ACC112 (cell line): ENCODE measurements around the gene NSMF.
"Not testable (repeated sequence)": the region's sequence is repeated elsewhere in the genome, so short reads cannot be mapped to it uniquely, and the experiment has no call there.

ENCODE experiments used
- H2AFZ ChIP-seq: fragments of 200-600 bp; sonication (generic); one replicate; pipeline ENCODE4 v1.6.0; 2017; ENCODE audit warnings: antibody characterized with exemption, low read length; ENCODE audit not compliant: unreplicated experiment
- H3K27ac ChIP-seq: fragments of 200-600 bp; sonication (generic); 2 replicates; pipeline ENCODE4 v1.5.1; 2014; ENCODE audit warnings: low read depth, mild to moderate bottlenecking, antibody characterized with exemption, low read length, moderate library complexity
- H3K27me3 ChIP-seq: fragments of 200-600 bp; sonication (generic); 2 replicates; pipeline ENCODE4 v1.6.1; 2014; ENCODE audit warnings: mild to moderate bottlenecking, antibody characterized with exemption, low read length, moderate library complexity, mixed read lengths; ENCODE audit not compliant: insufficient read depth
- H3K36me3 ChIP-seq: fragments of 200-600 bp; sonication (generic); 2 replicates; pipeline ENCODE4 v1.6.1; 2016; ENCODE audit warnings: mild to moderate bottlenecking, antibody characterized with exemption, low read length, moderate library complexity, mixed read lengths; ENCODE audit not compliant: insufficient read depth
- H3K4me1 ChIP-seq: fragments of 200-600 bp; sonication (generic); one replicate; pipeline ENCODE4 v1.6.1; 2016; ENCODE audit warnings: low read length, mixed read lengths; ENCODE audit not compliant: insufficient read depth, unreplicated experiment, control insufficient read depth
- H3K4me3 ChIP-seq: fragments of 200-600 bp; sonication (generic); 2 replicates; pipeline ENCODE4 v1.5.1; 2014; ENCODE audit warnings: mild to moderate bottlenecking, low read depth, low read length
- H3K79me2 ChIP-seq: fragments of 200-600 bp; sonication (generic); one replicate; pipeline ENCODE4 v1.6.0; 2016; ENCODE audit warnings: low read length; ENCODE audit not compliant: control insufficient read depth, unreplicated experiment, insufficient read depth

The NSMF gene

GRCh38 chr9:137466389-137467085 lies 7.4 kb upstream of the NSMF start:
- not testable (repeated sequence) for H2AFZ ChIP-seq, H3K27ac ChIP-seq, H3K36me3 ChIP-seq, H3K27me3 ChIP-seq, H3K4me3 ChIP-seq, H3K4me1 ChIP-seq, H3K79me2 ChIP-seq

- Histone ChIP-seq H2AFZ (no peak overlapping the region), H3K27me3 (no peaks in the 10 kb centered on the region), H3K36me3 (no peaks in the 10 kb centered on the region), H3K4me3 (no peak overlapping the region), H3K27ac (no peak overlapping the region), H3K79me2 (no peaks in the 10 kb centered on the region), H3K4me1 (no peaks in the 10 kb centered on the region)
These were observed 6.7 kb upstream of the NSMF start for GRCh38 chr9:137465720-137466388.

- H3K27ac ChIP-seq = no peak overlapping the region
- H3K27me3 ChIP-seq = no peaks in the 10 kb centered on the region
- no peak overlapping the region for H2AFZ ChIP-seq
- no peak overlapping the region for H3K4me3 ChIP-seq
- no peaks in the 10 kb centered on the region for H3K79me2 ChIP-seq
- no peaks in the 10 kb centered on the region for H3K4me1 ChIP-seq
- H3K36me3 ChIP-seq = no peaks in the 10 kb centered on the region
These were observed 6.0 kb upstream of the NSMF start for GRCh38 chr9:137465000-137465719.

GRCh38 chr9:137464291-137464999 lies 5.3 kb upstream of the NSMF start:
- no peaks in the 10 kb centered on the region for H3K79me2 ChIP-seq
- no peak overlapping the region for H3K4me3 ChIP-seq
- no peaks in the 10 kb centered on the region for H3K36me3 ChIP-seq
- H3K27ac ChIP-seq = no peak overlapping the region
- H2AFZ ChIP-seq = no peak overlapping the region
- no peaks in the 10 kb centered on the region for H3K27me3 ChIP-seq
- peaks cover 4% of the 10 kb centered on the region for H3K4me1 ChIP-seq

- Histone ChIP-seq H3K27ac (no peak overlapping the region), H2AFZ (no peak overlapping the region), H3K4me1 (peaks cover 6% of the 10 kb centered on the region), H3K36me3 (no peaks in the 10 kb centered on the region), H3K4me3 (no peak overlapping the region), H3K79me2 (no peaks in the 10 kb centered on the region), H3K27me3 (no peaks in the 10 kb centered on the region)
These were observed 4.8 kb upstream of the NSMF start for GRCh38 chr9:137463931-137464290.

- H3K27me3 ChIP-seq = no peaks in the 10 kb centered on the region
- H2AFZ ChIP-seq = no peak overlapping the region
- peaks cover 6% of the 10 kb centered on the region for H3K4me1 ChIP-seq
- H3K4me3 ChIP-seq = no peak overlapping the region
- H3K79me2 ChIP-seq = peaks cover 6% of the 10 kb centered on the region
- H3K36me3 ChIP-seq = no peaks in the 10 kb centered on the region
- H3K27ac ChIP-seq = no peak overlapping the region
These were observed 4.1 kb upstream of the NSMF start for GRCh38 chr9:137462986-137463930.

- no peak overlapping the region for H2AFZ ChIP-seq
- no peak overlapping the region for H3K4me3 ChIP-seq
These were observed 3.4 kb upstream of the NSMF start for GRCh38 chr9:137462396-137462985.

GRCh38 chr9:137461663-137462395 lies 2.7 kb upstream of the NSMF start:
- Histone ChIP-seq H3K4me3 (no peak overlapping the region), H3K27me3 (no peaks in the 10 kb centered on the region), H3K4me1 (peaks cover 20% of the 10 kb centered on the region), H2AFZ (no peak overlapping the region), H3K27ac (no peak overlapping the region), H3K79me2 (peaks cover 14% of the 10 kb centered on the region), H3K36me3 (no peaks in the 10 kb centered on the region)

More at GRCh38 chr9:137462396-137462985, 3.4 kb upstream of the NSMF start:
- Histone ChIP-seq H3K27me3 (no peaks in the 10 kb centered on the region), H3K4me1 (peaks cover 14% of the 10 kb centered on the region), H3K27ac (no peak overlapping the region), H3K36me3 (no peaks in the 10 kb centered on the region), H3K79me2 (peaks cover 14% of the 10 kb centered on the region)

GRCh38 chr9:137461316-137461662 lies 2.2 kb upstream of the NSMF start:
- Histone ChIP-seq H2AFZ (no peak overlapping the region), H3K27me3 (no peaks in the 10 kb centered on the region), H3K27ac (no peak overlapping the region), H3K4me3 (no peak overlapping the region), H3K4me1 (peaks cover 25% of the 10 kb centered on the region), H3K36me3 (no peaks in the 10 kb centered on the region), H3K79me2 (peaks cover 14% of the 10 kb centered on the region)
